Measurements from ENCODE around the gene FBXO24. TPM values are rescaled to one million over a fixed set of nuclear protein-coding genes. Genes with fewer than 3 reads are reported as not detected.

Gene FBXO24
- total RNA-seq, 1 experiment from 2014 or later, result 0.66 TPM

DNA sequence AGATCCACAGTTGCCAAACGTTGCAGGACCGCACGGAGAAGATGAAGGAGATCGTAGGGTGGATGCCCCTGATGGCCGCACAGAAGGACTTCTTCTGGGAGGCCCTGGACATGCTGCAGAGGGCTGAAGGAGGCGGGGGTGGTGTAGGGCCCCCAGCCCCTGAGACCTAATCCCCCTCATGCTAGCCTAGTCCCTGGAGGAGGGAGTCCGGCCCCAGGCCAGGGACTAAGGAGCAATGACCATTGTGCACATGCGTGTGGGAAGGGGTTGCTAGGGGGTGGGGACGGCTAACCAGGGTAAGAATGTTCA, 14.6 kb downstream of the FBXO24 start:
- Mint-ChIP-seq H3K27ac (ENCODE audit: unreplicated experiment) (no peak overlapping the region), H3K27me3 (ENCODE audit: unreplicated experiment) (peaks cover 13% of the 10 kb centered on the region), H3K36me3 (ENCODE audit: insufficient read depth, unreplicated experiment) (peaks cover 11% of the 10 kb centered on the region), H3K4me3 (ENCODE audit: low read depth, unreplicated experiment) (no peak overlapping the region), H3K4me1 (ENCODE audit: low read depth, unreplicated experiment) (no peaks in the 10 kb centered on the region), H3K9me3 (ENCODE audit: low read depth, unreplicated experiment) (no peaks in the 10 kb centered on the region)
- DNase-seq, result no peak
- CTCF ChIA-PET, result no interaction called here
- intact Hi-C loops (cut with micrococcal nuclease; ENCODE audit: unreplicated experiment), result no loop called here
- BruUV-seq (replicated peaks), result no TSS peak
- TF ChIP-seq, protein P1, sequence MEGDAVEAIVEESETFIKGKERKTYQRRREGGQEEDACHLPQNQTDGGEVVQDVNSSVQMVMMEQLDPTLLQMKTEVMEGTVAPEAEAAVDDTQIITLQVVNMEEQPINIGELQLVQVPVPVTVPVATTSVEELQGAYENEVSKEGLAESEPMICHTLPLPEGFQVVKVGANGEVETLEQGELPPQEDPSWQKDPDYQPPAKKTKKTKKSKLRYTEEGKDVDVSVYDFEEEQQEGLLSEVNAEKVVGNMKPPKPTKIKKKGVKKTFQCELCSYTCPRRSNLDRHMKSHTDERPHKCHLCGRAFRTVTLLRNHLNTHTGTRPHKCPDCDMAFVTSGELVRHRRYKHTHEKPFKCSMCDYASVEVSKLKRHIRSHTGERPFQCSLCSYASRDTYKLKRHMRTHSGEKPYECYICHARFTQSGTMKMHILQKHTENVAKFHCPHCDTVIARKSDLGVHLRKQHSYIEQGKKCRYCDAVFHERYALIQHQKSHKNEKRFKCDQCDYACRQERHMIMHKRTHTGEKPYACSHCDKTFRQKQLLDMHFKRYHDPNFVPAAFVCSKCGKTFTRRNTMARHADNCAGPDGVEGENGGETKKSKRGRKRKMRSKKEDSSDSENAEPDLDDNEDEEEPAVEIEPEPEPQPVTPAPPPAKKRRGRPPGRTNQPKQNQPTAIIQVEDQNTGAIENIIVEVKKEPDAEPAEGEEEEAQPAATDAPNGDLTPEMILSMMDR (IDR thresholded peaks at IDR 0.05; ENCODE audit: unreplicated experiment), result no peak

DNA sequence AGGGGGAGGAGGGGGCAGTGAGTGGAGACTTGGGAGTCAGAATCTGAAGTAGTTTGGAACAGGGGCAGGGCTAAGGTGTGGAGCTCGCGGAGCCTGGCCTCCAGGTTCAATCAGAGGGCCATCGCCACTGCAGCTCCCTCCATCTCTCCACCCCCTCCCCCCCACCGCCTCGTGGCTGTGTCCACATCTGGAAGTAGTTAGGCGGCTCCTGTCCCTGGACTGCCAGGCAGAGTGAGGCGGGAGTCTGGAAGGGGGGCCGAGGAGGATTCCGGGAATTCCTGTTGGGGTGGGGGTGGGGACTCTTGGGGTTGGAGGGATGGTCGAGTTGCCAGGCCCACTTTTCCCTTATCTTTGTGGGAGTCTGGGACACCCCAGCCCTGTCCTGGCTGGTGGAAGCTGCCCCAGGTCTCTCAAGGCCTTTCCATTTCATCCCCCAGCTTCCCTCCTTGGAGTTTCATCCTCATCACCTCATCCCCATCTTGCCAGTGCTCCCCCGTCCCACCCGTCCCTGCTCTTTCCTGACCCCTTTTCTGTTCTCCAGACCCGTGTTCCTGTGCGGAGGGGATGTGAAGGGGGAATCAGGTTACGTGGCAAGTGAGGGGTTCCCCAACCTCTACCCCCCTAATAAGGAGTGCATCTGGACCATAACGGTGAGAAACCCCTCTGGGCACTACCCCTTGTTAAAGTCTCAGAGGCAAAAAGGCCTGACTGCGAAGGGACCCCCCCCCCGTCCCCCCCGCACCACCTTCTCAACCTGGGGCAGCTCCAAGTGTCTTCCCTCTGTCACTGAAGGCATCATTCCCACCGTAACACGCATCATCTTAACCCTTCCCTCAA, 17.0 kb downstream of the FBXO24 start:
- H3K9me3 Mint-ChIP-seq (ENCODE audit: low read depth, unreplicated experiment), result no peaks in the 10 kb centered on the region
- intact Hi-C loops (cut with micrococcal nuclease; ENCODE audit: unreplicated experiment), result no loop called here
- no peaks in the 10 kb centered on the region for H3K4me1 Mint-ChIP-seq (ENCODE audit: low read depth, unreplicated experiment)
- peaks cover 11% of the 10 kb centered on the region for H3K36me3 Mint-ChIP-seq (ENCODE audit: insufficient read depth, unreplicated experiment)
- CTCF ChIA-PET, result interaction anchor here (0.6 kb wide), 1 partner anchor 272 kb away, joined by 8 read pairs; the partner anchor contains the start of gene SRRT
- H3K4me3 Mint-ChIP-seq (ENCODE audit: low read depth, unreplicated experiment), result no peak overlapping the region
- DNase-seq, result no peak
- TF ChIP-seq, protein P1 (IDR thresholded peaks at IDR 0.05; ENCODE audit: unreplicated experiment), result no peak
- BruUV-seq (replicated peaks), result no TSS peak
- no peak overlapping the region for H3K27ac Mint-ChIP-seq (ENCODE audit: unreplicated experiment)
- H3K27me3 Mint-ChIP-seq (ENCODE audit: unreplicated experiment), result no peaks in the 10 kb centered on the region

DNA sequence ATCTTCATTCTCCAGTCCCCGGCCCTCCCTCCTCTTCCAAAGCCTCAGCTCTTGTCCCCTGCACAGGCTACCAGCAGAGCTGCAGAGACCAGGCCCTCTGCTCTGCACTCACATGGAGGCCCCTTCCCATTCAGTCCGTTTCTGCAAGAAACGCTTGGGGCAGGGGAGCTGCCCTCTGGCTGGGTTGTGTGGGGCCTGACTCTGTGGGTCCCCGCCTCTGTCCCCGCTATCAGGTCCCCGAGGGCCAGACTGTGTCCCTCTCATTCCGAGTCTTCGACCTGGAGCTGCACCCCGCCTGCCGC, 17.5 kb downstream of the FBXO24 start:
- no peak for DNase-seq
- CTCF ChIA-PET, result interaction anchor here (0.6 kb wide), 1 partner anchor 271 kb away, joined by 8 read pairs; the partner anchor contains the start of gene SRRT
- no TSS peak for BruUV-seq (replicated peaks)
- Mint-ChIP-seq H3K27ac (ENCODE audit: unreplicated experiment) (no peak overlapping the region), H3K4me1 (ENCODE audit: low read depth, unreplicated experiment) (no peaks in the 10 kb centered on the region), H3K9me3 (ENCODE audit: low read depth, unreplicated experiment) (no peaks in the 10 kb centered on the region), H3K27me3 (ENCODE audit: unreplicated experiment) (no peaks in the 10 kb centered on the region), H3K4me3 (ENCODE audit: low read depth, unreplicated experiment) (peak overlapping the region; percentile 74), H3K36me3 (ENCODE audit: insufficient read depth, unreplicated experiment) (peaks cover 11% of the 10 kb centered on the region)
- TF ChIP-seq, protein P1 (IDR thresholded peaks at IDR 0.05; ENCODE audit: unreplicated experiment), result no peak
- intact Hi-C loops (cut with micrococcal nuclease; ENCODE audit: unreplicated experiment), result no loop called here

DNA sequence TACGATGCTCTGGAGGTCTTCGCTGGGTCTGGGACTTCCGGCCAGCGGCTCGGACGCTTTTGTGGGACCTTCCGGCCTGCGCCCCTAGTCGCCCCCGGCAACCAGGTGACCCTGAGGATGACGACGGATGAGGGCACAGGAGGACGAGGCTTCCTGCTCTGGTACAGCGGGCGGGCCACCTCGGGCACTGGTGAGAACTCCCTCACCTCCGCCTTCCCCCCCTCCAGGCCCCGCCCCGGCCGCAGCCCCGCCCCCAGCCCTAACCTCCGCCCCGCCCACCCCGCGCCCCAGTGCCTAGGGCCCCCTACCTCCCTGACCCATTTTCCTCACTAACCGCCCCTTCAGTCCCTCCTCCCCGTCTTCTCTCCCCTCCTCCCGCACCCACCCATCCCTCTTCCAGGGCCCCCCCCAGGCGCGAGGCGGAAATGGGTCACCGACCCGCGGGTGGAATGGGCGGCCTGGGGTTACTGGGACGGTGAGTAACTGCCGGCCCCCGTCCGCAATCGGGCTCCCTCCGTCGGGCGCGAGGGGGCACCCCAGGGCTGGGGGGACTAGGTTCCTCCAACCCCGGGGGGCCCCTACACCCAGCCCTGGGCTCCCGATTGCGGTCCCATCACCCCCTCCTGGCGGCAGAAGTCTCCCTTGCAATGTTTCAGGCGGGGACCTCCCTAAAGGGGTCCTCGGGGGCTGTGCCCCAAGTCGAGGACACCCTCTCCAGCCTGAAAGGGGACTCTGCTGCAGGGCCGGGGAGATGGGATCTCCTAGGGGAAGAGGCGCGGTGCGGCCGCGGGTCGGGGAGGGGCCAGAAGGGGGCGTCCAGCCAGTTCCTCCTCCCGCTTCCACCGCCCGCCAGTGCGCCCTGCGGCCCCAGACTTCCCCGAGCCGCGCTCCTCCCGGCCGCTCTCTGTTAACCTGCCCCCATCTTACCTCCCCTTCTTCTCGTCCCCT, 18.2 kb downstream of the FBXO24 start:
- no peaks in the 10 kb centered on the region for H3K27me3 Mint-ChIP-seq (ENCODE audit: unreplicated experiment)
- H3K4me1 Mint-ChIP-seq (ENCODE audit: low read depth, unreplicated experiment), result no peaks in the 10 kb centered on the region
- intact Hi-C loops (cut with micrococcal nuclease; ENCODE audit: unreplicated experiment), result no loop called here
- CTCF ChIA-PET, result no interaction called here
- no peak overlapping the region for H3K27ac Mint-ChIP-seq (ENCODE audit: unreplicated experiment)
- peak overlapping the region; percentile 74 for H3K4me3 Mint-ChIP-seq (ENCODE audit: low read depth, unreplicated experiment)
- no peaks in the 10 kb centered on the region for H3K9me3 Mint-ChIP-seq (ENCODE audit: low read depth, unreplicated experiment)
- BruUV-seq (replicated peaks), result no TSS peak
- TF ChIP-seq, protein P1 (IDR thresholded peaks at IDR 0.05; ENCODE audit: unreplicated experiment), result peak; percentile 55
- peak; percentile 77 for DNase-seq
- peaks cover 11% of the 10 kb centered on the region for H3K36me3 Mint-ChIP-seq (ENCODE audit: insufficient read depth, unreplicated experiment)

Measured in Calu3 (cell line).